ENCODE results near the gene SCN5A. TPM values are rescaled to one million over a fixed set of nuclear protein-coding genes. Genes with fewer than 3 reads are reported as not detected.

The SCN5A gene
- polyA plus RNA-seq, 1 donor (not counting 4 experiments of a cell fraction or from before 2014, with no cell fraction given) = 0.26 TPM

DNA sequence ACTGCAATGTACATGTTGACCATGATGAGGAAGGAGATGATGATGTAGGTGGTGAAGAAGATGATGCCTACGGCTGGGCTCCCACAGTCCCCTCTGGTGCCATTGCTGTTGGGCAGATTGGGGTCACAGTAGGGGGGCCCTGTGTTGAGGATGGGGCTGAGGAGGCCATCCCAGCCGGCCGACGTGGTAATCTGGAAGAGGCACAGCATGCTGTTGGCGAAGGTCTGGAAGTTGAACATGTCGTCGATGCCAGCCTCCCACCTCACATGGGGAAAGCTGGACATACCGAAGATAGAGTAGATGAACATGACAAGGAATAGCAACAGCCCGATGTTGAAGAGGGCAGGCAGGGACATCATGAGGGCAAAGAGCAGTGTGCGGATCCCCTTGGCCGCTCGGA, 48.6 kb upstream of the SCN5A start:
- H2AFZ ChIP-seq (ENCODE audit: control insufficient read depth, low read length) = no peak overlapping the region
- TF ChIP-seq CTCF (optimal IDR thresholded peaks at IDR 0.05 in 1 of 3, IDR thresholded peaks at IDR 0.05 in 1 of 3, conservative IDR thresholded peaks at IDR 0.05 in 1 of 3; ENCODE audit: extremely low read depth in 1 of 3, insufficient read depth in 2 of 3, low read length in 3 of 3) (no peak), EZH2 (IDR thresholded peaks at IDR 0.05; ENCODE audit: low read length) (no peak)
- no peaks in the 10 kb centered on the region for H3K79me2 ChIP-seq (ENCODE audit: control insufficient read depth, insufficient read depth, low read length)
- no peaks in the 10 kb centered on the region for H3K9me1 ChIP-seq (ENCODE audit: control insufficient read depth, extremely low read depth, insufficient read depth, low read length)
- dilution Hi-C loops (cut with MboI; ENCODE audit: extremely low pct_ligation_motif_present, low sequenced_read_pairs) = no loop called here
- H3K4me1 ChIP-seq (ENCODE audit: control insufficient read depth, extremely low read depth, insufficient read depth, low read length) = no peaks in the 10 kb centered on the region
- no peaks in the 10 kb centered on the region for H3K27me3 ChIP-seq (ENCODE audit: control insufficient read depth, extremely low read depth, insufficient read depth, low read length)
- H3K4me2 ChIP-seq (ENCODE audit: control insufficient read depth, extremely low read depth, insufficient read depth, low read depth, low read length) = no peak overlapping the region
- no peaks in the 10 kb centered on the region for H3K9me3 ChIP-seq (ENCODE audit: control insufficient read depth, low read depth, low read length)
- no peaks in the 10 kb centered on the region for H3K36me3 ChIP-seq (ENCODE audit: control insufficient read depth in 2 of 2, extremely low read depth in 1 of 2, insufficient read depth in 2 of 2, low read length in 2 of 2)
- H4K20me1 ChIP-seq (ENCODE audit: control insufficient read depth, extremely low read depth, insufficient read depth, low read length) = no peaks in the 10 kb centered on the region
- no peak overlapping the region for H3K27ac ChIP-seq (ENCODE audit: control insufficient read depth, insufficient read depth, low read length)
- no peak overlapping the region for H3K4me3 ChIP-seq (ENCODE audit: control insufficient read depth in 2 of 3, extremely low read depth in 1 of 3, insufficient read depth in 2 of 3, low read depth in 1 of 3, low read length in 3 of 3)
- no peak for DNase-seq (ENCODE audit: low read depth, low spot score)
- no peak overlapping the region for H3K9ac ChIP-seq (ENCODE audit: control insufficient read depth, extremely low read depth, insufficient read depth, low read length)
- FAIRE-seq = no peak

DNA sequence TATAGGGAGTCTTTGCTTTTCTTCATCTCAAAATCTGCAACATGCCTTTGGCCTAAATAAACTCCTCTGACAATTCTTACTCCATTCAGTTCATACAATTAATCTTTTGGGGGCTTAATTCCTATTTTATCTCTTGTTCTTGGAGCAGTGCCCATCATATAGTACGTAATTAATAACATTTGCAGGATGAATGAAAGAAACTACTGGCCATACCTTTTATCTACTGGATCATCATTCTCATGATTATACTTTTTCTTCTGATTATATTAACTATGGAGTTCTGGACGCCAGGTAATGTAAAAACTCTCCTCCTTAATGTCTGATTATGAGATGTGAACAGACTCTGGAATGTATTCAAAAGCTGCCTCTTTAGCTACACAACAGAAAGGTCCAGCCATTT, 46.5 kb upstream of the SCN5A start:
- Histone ChIP-seq H3K9me1 (ENCODE audit: control insufficient read depth, extremely low read depth, insufficient read depth, low read length) (no peaks in the 10 kb centered on the region), H3K4me2 (ENCODE audit: control insufficient read depth, extremely low read depth, insufficient read depth, low read depth, low read length) (no peak overlapping the region), H4K20me1 (ENCODE audit: control insufficient read depth, extremely low read depth, insufficient read depth, low read length) (no peaks in the 10 kb centered on the region), H3K9ac (ENCODE audit: control insufficient read depth, extremely low read depth, insufficient read depth, low read length) (no peak overlapping the region), H3K9me3 (ENCODE audit: control insufficient read depth, low read depth, low read length) (no peaks in the 10 kb centered on the region), H3K27ac (ENCODE audit: control insufficient read depth, insufficient read depth, low read length) (no peak overlapping the region), H3K4me1 (ENCODE audit: control insufficient read depth, extremely low read depth, insufficient read depth, low read length) (no peaks in the 10 kb centered on the region), H2AFZ (ENCODE audit: control insufficient read depth, low read length) (no peak overlapping the region), H3K36me3 (ENCODE audit: control insufficient read depth in 2 of 2, extremely low read depth in 1 of 2, insufficient read depth in 2 of 2, low read length in 2 of 2) (no peaks in the 10 kb centered on the region), H3K27me3 (ENCODE audit: control insufficient read depth, extremely low read depth, insufficient read depth, low read length) (no peaks in the 10 kb centered on the region), H3K79me2 (ENCODE audit: control insufficient read depth, insufficient read depth, low read length) (no peaks in the 10 kb centered on the region), H3K4me3 (ENCODE audit: control insufficient read depth in 2 of 3, extremely low read depth in 1 of 3, insufficient read depth in 2 of 3, low read depth in 1 of 3, low read length in 3 of 3) (no peak overlapping the region)
- no peak for DNase-seq (ENCODE audit: low read depth, low spot score)
- FAIRE-seq = no peak
- dilution Hi-C loops (cut with MboI; ENCODE audit: extremely low pct_ligation_motif_present, low sequenced_read_pairs) = no loop called here
- TF ChIP-seq CTCF (optimal IDR thresholded peaks at IDR 0.05 in 1 of 3, IDR thresholded peaks at IDR 0.05 in 1 of 3, conservative IDR thresholded peaks at IDR 0.05 in 1 of 3; ENCODE audit: extremely low read depth in 1 of 3, insufficient read depth in 2 of 3, low read length in 3 of 3) = no peak
- TF ChIP-seq EZH2 (IDR thresholded peaks at IDR 0.05; ENCODE audit: low read length) = no peak
